GM23338 (cell line): ENCODE measurements around the gene CDC14B.

ENCODE experiments used
- CREB1 ChIP-seq: fragments of 250-450 bp; sonication (Bioruptor Pico); IDR thresholded peaks from 2 replicates; pipeline ENCODE4 v1.5.0; 2020; ENCODE audit warnings: low read depth, mild to moderate bottlenecking, moderate library complexity
- CTCF ChIP-seq, 2 experiments: fragments of 200-600 bp in 1 of 2; sonication (generic) in 1 of 2; conservative IDR thresholded peaks; 2 replicates each; pipeline versions ENCODE4 v1.5.1 to v1.6.1; 2016 to 2017; ENCODE audit warnings: antibody characterized with exemption in 2 of 2, low read depth in 2 of 2, mild to moderate bottlenecking in 2 of 2, moderate library complexity in 1 of 2

GRCh38 chr9:96556701-96557461 is 62.8 kb downstream of the CDC14B start:
- TF ChIP-seq CREB1 (CRISPR knock-in tag) (no peak), CTCF (conservative IDR thresholded peaks at IDR 0.05; ENCODE audit: low read depth in 2 of 2) (no peak)
